C4-2B (cell line): ENCODE measurements around the gene RNF208.
A peak's percentile ranks its signal among the peaks of the same experiment; 100 is the strongest.

Experiments used
- H3K27ac ChIP-seq: fragments of 450-650 bp; 2 replicates; pipeline ENCODE4 v1.5.1; 2017
- ZFX ChIP-seq: fragments of 450-650 bp; IDR thresholded peaks from 2 replicates; pipeline ENCODE4 v1.6.1; 2017
- TF ChIP-seq, protein P1 (sequence below): fragments of 450-650 bp; conservative IDR thresholded peaks from 2 replicates; pipeline ENCODE4 v1.5.1; 2017; ENCODE audit warnings: mild to moderate bottlenecking

Gene RNF208

DNA sequence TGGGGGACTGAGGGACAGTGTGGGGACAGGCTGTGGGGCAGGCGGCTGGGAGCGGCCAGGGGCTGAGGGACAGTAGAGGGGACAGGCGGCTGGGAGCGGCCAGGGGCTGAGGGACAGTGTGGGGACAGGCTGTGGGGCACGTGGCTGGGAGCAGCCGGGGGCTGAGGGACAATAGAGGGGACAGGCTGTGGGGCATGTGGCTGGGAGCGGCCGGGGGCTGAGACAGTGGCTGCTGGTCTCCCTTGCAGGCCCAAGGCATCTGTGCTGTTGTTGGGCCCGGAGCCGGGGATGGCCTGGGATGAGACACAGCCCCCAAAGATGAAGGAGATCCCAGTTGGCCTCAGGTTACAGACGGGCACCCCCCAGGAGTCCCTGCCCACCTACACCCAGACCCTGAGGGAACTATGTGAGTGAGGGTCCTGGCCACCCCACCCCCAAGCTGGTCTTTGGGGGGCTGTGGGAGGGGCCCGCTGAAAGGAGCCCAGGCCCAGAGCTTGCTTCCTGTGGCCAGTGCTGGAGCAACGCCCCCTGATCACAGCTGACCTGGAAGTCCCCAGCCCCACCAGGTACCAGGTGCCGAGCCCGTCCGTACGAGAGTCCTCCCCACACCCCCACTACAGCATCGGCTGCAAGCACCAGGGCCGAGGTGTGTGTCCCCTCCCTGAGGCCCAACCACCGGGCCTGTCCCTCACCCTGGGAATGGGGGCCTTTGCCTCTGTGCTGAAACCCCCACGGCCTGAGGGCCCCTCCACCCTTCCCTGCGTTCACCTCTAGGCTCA lies 29.6 kb upstream of the RNF208 start:
- TF ChIP-seq ZFX = no peak
- TF ChIP-seq, protein P1, sequence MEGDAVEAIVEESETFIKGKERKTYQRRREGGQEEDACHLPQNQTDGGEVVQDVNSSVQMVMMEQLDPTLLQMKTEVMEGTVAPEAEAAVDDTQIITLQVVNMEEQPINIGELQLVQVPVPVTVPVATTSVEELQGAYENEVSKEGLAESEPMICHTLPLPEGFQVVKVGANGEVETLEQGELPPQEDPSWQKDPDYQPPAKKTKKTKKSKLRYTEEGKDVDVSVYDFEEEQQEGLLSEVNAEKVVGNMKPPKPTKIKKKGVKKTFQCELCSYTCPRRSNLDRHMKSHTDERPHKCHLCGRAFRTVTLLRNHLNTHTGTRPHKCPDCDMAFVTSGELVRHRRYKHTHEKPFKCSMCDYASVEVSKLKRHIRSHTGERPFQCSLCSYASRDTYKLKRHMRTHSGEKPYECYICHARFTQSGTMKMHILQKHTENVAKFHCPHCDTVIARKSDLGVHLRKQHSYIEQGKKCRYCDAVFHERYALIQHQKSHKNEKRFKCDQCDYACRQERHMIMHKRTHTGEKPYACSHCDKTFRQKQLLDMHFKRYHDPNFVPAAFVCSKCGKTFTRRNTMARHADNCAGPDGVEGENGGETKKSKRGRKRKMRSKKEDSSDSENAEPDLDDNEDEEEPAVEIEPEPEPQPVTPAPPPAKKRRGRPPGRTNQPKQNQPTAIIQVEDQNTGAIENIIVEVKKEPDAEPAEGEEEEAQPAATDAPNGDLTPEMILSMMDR = no peak
- H3K27ac ChIP-seq = no peak overlapping the region

DNA sequence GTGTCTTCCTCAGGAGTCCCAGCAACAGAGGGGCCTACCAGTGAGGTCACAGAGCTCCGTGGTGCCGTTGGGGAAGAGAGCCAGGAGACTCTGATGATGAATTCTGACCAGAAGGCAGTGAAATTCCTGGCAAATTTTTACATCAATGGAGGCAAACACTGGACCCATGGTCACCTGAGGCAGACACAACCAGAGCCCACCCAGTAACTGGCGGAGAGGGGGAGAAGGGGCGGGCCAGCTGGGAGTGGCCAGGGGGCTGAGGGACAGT lies 29.1 kb upstream of the RNF208 start, which contains the start of gene STPG3:
Gene STPG3 (plus strand): TSS at position 93 of the 268 bp plus-strand sequence. CDS start 1 bp downstream, at position 94.
- TF ChIP-seq ZFX = no peak
- TF ChIP-seq, protein P1 = no peak
- peak within 1 kb of the TSS; percentile 11 for H3K27ac ChIP-seq

DNA sequence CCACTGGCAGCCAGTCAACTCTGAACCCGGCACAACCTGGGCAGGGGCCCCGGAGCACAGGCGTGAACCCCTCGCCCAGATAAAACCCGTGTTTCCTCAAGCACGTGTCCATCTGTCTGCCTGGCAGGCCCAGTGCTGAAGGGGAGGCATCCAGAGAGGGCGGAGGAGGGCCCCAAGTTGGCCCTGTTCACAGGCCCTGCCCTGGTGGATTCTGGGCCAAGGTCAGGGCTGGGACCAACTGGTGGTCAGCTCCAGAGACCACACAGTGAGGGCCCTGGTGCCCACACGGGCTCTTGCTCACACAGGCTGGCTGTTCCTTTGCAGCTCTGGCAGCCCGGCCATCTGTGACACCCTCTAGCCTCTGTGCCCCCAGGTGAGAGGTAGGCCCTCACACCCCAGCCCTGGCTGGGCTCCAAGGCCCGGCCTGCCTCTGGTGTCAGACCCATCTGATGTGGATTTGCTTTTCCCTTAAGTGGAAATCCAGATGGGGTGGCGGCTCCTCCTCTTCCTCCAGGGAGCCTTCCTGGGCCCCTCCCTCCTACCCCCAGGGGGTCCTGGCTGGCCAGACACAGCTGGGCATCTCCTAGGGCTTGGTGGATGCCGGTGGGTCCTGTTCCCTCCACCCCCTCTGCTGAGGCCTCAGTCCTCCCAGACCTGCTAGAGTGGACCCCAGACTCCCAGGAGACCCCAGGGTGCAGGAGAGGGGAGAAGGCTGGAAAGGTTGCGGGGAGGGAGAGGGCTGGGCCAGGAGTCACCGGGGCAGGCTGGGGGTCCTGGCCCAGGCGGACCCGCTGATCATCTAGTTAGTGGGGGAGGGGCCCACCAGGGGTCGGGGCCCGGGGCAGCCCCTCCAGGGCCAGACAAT lies 28.5 kb upstream of the RNF208 start:
- no peak; the same call in 1 of the 2 replicates for TF ChIP-seq ZFX
- TF ChIP-seq, protein P1 = no peak
- H3K27ac ChIP-seq = peak overlapping the region; percentile 11

DNA sequence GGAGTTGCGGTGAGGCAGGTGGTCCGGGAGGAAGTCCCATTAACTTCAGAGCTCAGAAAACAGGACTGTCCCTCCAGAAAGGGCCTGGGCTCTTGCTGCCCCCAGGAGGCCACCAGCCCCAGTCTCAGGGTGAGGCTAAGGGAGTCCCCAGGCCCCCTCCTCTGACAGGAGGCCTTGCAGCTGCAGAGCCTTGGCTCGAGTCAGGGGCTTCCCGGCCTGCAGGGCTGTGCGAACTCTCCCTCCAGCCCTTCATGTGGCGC lies 25.8 kb upstream of the RNF208 start:
- no peak overlapping the region for H3K27ac ChIP-seq
- TF ChIP-seq, protein P1 = no peak
- no peak for TF ChIP-seq ZFX

DNA sequence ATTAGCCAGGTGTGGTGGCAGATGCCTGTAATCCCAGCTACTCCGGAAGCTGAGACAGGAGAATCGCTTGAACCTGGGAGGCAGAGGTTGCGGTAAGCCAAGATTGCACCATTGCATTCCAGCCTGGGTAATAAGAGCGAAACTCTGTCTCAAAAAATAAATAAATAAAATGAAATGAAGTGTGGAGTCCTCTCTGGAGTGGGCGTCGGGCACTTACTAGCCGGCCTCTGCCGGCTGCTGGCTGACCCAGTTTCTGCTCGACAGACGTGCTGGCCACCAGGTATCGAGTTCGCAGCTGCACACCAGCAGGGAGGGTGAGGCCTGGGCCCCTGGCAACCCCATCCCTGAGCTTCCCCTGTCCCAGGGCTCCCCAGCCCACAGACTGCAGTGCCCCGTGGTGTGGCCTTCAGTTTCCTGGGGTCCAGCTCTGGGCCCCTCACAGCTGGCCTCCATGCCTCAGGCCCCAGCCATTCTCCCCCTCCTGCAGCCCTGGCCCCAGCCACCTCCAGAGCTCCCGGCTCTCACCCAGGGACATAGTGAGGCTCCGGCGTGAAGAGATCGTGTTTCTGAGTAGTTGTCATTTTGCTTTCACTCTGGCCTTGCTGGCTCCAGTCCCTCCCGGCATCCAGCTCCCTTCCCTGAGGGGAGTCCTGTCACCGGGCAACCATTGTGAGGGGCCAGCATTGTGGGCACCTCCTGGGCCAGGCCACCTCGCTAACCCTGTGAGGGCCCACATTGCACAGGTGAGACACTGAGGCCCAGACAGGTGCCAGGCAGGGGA lies 25.3 kb upstream of the RNF208 start:
- no peak overlapping the region for H3K27ac ChIP-seq
- TF ChIP-seq, protein P1 = no peak
- no peak for TF ChIP-seq ZFX

DNA sequence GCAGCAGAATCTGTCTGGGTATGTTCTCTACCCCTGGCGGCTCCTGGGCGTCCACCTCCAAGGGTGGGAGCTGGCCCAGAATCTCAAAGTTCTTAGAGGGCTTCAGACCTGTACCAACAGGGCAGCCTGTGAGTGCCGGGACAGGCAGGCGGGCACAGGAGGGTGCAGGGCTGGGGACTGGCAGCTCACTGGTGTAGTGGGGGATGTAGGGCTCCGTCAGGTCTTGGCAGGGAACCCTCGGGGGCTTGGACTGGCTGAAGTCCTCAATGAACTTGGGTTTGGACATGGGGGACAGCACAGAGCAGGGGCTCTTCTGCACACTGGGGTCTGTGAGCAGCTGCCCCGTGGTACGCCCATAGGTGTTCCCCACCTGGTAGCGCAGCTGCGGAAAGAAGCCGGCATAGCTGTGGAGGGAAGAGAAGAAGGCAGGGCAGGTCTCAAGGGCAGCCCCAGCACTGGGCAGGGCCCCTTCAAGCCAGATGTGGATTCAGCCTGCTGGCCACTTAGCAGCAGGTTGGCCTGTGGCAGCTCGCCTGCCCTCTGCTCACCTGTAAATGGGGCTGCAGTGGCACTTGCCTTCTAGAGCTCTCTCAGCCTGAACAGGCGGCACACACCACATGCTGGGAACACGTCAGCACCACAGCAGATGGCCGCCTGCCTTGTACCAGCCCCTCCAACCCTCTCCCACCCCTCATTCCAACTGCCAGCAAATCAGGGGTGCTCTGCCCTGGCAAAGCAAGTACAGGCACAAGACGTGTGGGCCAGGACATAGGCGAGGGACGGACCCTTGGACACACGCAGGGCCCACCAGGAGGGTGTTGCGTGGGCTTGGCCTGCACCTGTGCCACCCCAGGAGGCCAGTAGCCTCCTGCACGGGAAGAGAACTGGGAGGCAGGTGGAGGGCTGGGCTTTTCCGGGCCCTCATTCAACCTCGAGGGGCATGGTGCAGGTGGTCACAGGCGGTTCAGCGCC lies 23.7 kb upstream of the RNF208 start:
- TF ChIP-seq, protein P1 = no peak
- no peak for TF ChIP-seq ZFX

More for the DNA sequence above, 23.7 kb upstream of the RNF208 start:
- no peak overlapping the region for H3K27ac ChIP-seq
